Hepatocyte (in vitro differentiated cells): ENCODE measurements around the gene USP10. TPM values are rescaled to one million over a fixed set of nuclear protein-coding genes. Genes with fewer than 3 reads are reported as not detected.

Experiments used
- DNase-seq: peaks from one replicate; pipeline ENCODE4 v3.0.0-alpha.2; 2016; ENCODE audit warnings: low spot score
- H2AFZ ChIP-seq: fragments of 200-600 bp; sonication (generic); 2 replicates; pipeline ENCODE4 v1.6.0; 2016; ENCODE audit warnings: antibody characterized with exemption, mild to moderate bottlenecking
- H3K27ac ChIP-seq: fragments of 200-600 bp; sonication (generic); 2 replicates; pipeline ENCODE4 v1.5.1; 2016; ENCODE audit warnings: mild to moderate bottlenecking
- H3K27me3 ChIP-seq: fragments of 200-600 bp; sonication (generic); 2 replicates; pipeline ENCODE4 v1.6.1; 2016
- H3K36me3 ChIP-seq: fragments of 200-600 bp; sonication (generic); replicated peaks from 2 replicates; pipeline ENCODE4 v1.5.1; 2016; ENCODE audit warnings: low read depth; ENCODE audit not compliant: insufficient read depth
- H3K4me1 ChIP-seq: fragments of 200-600 bp; sonication (generic); 2 replicates; pipeline ENCODE4 v1.5.1; 2016; ENCODE audit warnings: mild to moderate bottlenecking, moderate library complexity; ENCODE audit not compliant: insufficient read depth
- H3K4me2 ChIP-seq: fragments of 200-600 bp; sonication (generic); 2 replicates; pipeline ENCODE4 v1.6.0; 2016
- H3K4me3 ChIP-seq: fragments of 200-600 bp; sonication (generic); 2 replicates; pipeline ENCODE4 v1.5.1; 2016; ENCODE audit warnings: mild to moderate bottlenecking
- H3K79me2 ChIP-seq: fragments of 200-600 bp; sonication (generic); 2 replicates; pipeline ENCODE4 v1.6.0; 2017; ENCODE audit warnings: mild to moderate bottlenecking
- H3K9me2 ChIP-seq: fragments of 200-600 bp; sonication (generic); replicated peaks from 2 replicates; pipeline ENCODE4 v1.6.0; 2017; ENCODE audit warnings: mild to moderate bottlenecking; ENCODE audit not compliant: insufficient read depth
- H3K9me3 ChIP-seq: fragments of 200-600 bp; sonication (generic); 2 replicates; pipeline ENCODE4 v1.5.1; 2016; ENCODE audit warnings: low read depth, mild to moderate bottlenecking
- H4K20me1 ChIP-seq: fragments of 200-600 bp; sonication (generic); 2 replicates; pipeline ENCODE4 v1.6.0; 2016; ENCODE audit warnings: mild to moderate bottlenecking; ENCODE audit not compliant: insufficient read depth, poor library complexity, severe bottlenecking
- EZH2 ChIP-seq: fragments of 200-600 bp; sonication (generic); IDR thresholded peaks from 2 replicates; pipeline ENCODE4 v1.6.1; 2016; ENCODE audit warnings: antibody characterized with exemption, mild to moderate bottlenecking, borderline replicate concordance
- EZH2phosphoT487 ChIP-seq: fragments of 200-600 bp; sonication (generic); IDR thresholded peaks from one replicate; pipeline ENCODE4 v1.6.1; 2018; ENCODE audit warnings: antibody characterized with exemption, mild to moderate bottlenecking, low read depth, moderate library complexity; ENCODE audit not compliant: unreplicated experiment, severe bottlenecking
- WGBS: methylation state at CpG from one replicate; pipeline ENCODE4 v1.1.6; 2016; ENCODE audit warnings: low lambda C conversion rate; ENCODE audit errors: missing lambda C conversion rate; 5-methylcytosine and 5-hydroxymethylcytosine counted together
- polyA plus RNA-seq: library from polyadenylated mRNA; unstranded; fragments of >200 nt; fragmentation: Nextera tagmentation; extraction: Ambion mirVana; gene quantifications from 2 replicates; pipeline ENCODE4 v1.2.1, GENCODE V29; 2016
- total RNA-seq: library from RNA; depleted of rRNA; stranded (reverse); fragments of >200 nt; gene quantifications from 2 replicates; pipeline ENCODE4 v1.2.3, GENCODE V29; 2014
- TF ChIP-seq, protein P1 (sequence below): fragments of 200-600 bp; sonication (generic); IDR thresholded peaks from 2 replicates; pipeline ENCODE4 v1.5.1; 2016; ENCODE audit warnings: antibody characterized with exemption, mild to moderate bottlenecking; ENCODE audit not compliant: poor library complexity

Gene USP10
- total and polyA plus RNA-seq, 2 experiments from 2014 or later, result 53.1 to 62.4 TPM

DNA sequence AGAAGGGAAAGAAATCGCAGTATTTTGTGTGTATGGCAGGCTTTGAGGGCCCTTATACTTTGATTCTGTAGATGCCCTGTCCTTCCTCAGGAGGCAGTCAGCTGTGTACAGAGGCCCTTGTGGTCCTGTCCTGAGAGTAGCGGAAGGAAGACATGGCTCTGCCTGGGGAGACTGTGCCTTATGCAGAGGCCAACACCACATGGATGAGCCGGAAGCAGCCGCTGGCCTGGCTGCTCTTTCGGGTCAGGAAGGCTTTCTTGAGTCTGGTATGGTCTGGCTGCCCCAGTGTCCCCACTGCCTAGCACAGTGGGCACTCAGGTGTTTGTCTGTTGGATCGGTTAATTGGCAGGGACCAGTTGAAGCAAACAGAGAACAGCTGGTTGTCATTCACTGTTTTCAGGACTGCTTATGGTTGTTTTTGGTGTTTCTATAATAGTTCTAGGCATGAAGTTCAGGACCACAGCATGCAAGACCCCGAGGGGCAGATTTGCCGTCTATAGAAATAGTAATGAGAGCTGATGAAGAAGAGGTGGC, 12.4 kb downstream of the USP10 start:
- no peak for TF ChIP-seq EZH2phosphoT487
- no peak for TF ChIP-seq EZH2
- TF ChIP-seq, protein P1, sequence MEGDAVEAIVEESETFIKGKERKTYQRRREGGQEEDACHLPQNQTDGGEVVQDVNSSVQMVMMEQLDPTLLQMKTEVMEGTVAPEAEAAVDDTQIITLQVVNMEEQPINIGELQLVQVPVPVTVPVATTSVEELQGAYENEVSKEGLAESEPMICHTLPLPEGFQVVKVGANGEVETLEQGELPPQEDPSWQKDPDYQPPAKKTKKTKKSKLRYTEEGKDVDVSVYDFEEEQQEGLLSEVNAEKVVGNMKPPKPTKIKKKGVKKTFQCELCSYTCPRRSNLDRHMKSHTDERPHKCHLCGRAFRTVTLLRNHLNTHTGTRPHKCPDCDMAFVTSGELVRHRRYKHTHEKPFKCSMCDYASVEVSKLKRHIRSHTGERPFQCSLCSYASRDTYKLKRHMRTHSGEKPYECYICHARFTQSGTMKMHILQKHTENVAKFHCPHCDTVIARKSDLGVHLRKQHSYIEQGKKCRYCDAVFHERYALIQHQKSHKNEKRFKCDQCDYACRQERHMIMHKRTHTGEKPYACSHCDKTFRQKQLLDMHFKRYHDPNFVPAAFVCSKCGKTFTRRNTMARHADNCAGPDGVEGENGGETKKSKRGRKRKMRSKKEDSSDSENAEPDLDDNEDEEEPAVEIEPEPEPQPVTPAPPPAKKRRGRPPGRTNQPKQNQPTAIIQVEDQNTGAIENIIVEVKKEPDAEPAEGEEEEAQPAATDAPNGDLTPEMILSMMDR, result no peak
- H2AFZ ChIP-seq, result no peak overlapping the region
- H3K79me2 ChIP-seq, result peaks cover 100% of the 10 kb centered on the region
- no peak overlapping the region for H3K4me3 ChIP-seq
- no peak overlapping the region for H3K4me2 ChIP-seq
- no peak overlapping the region for H3K27ac ChIP-seq
- no peaks in the 10 kb centered on the region for H3K27me3 ChIP-seq
- no peaks in the 10 kb centered on the region for H3K9me3 ChIP-seq
- peaks cover 97% of the 10 kb centered on the region for H4K20me1 ChIP-seq
- DNase-seq, result no peak
- H3K9me2 ChIP-seq, result no peaks in the 10 kb centered on the region
- peaks cover 4% of the 10 kb centered on the region for H3K4me1 ChIP-seq
- no peaks in the 10 kb centered on the region for H3K36me3 ChIP-seq
- 93% methylated on average over 8 of the region's 8 CpGs for WGBS

DNA sequence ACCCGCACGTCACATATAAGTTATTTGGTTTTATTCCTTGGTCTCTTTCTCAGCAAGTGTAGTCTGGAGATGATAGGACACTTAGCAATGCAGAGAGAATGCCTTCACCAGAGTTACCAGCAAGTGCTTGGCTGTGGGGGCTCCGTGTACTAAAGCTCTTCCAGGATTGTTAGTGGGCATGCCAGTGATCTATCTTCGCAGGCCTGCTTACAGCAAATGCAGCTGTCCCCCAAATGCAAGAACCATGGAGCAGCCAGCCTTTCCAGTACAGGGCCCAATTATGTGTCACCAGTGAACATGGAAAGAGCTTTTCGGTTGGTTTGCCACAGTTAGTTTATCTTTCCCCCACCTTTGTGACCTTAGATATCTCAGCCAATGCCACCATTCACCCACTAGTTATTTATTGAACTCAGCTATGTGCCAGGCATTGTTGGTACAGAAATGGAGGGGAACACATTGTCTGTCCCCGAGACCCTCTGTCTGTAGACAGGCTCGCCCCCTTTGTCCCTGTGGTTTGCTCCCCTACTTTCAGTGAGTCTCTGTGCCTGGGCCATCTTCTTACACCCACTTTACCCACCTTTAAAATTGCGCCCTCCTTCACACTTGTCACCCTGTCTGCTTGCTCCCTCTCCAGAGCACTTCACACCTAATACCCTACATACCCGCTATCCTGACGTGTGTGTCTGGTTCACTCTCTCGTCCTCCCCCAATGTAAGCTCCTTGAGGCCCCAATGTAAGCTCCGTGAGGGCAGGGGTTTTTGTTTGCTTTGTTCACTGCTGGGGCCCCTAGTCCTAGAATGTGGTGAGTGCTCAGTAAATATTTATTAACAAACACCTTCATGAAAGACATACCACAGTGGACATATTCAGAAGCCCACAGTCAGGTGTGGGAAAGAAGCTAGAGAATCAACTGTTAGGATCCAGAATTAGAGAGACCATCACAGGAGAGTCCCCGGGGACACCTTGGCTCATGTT, 13.3 kb downstream of the USP10 start:
- no peaks in the 10 kb centered on the region for H3K27me3 ChIP-seq
- no peak for TF ChIP-seq EZH2
- no peak for TF ChIP-seq EZH2phosphoT487
- TF ChIP-seq, protein P1, result no peak
- no peak overlapping the region for H3K27ac ChIP-seq
- H4K20me1 ChIP-seq, result peaks cover 97% of the 10 kb centered on the region
- no peak overlapping the region for H3K4me2 ChIP-seq
- H3K4me3 ChIP-seq, result no peak overlapping the region
- H3K4me1 ChIP-seq, result peaks cover 4% of the 10 kb centered on the region
- H3K9me3 ChIP-seq, result no peaks in the 10 kb centered on the region
- no peaks in the 10 kb centered on the region for H3K36me3 ChIP-seq
- no peaks in the 10 kb centered on the region for H3K9me2 ChIP-seq
- no peak overlapping the region for H2AFZ ChIP-seq
- WGBS, result 84% methylated on average over 13 of the region's 13 CpGs
- H3K79me2 ChIP-seq, result peaks cover 100% of the 10 kb centered on the region
- no peak for DNase-seq

DNA sequence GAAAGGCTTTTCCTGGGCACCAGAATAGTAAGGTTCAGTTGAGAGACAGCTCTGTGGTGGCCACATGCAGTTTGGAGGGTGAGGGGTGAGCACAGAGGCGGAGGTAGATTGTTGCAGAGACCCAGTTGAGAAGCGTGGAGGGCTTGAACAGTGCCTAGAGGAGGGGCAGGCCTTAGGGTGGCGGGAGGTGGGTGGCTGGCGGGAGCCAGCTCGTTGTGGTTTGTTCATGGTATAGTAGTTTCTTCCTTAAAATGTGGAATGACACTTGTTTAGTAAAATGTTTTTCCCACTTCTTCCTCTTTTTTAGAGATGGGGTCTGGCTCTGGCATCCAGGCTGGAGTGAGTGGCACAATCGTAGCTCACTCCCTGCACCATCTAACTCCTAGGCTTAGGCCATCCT, 14.2 kb downstream of the USP10 start:
- Histone ChIP-seq H3K4me2 (no peak overlapping the region), H3K4me3 (no peak overlapping the region), H3K4me1 (peaks cover 4% of the 10 kb centered on the region), H3K36me3 (no peaks in the 10 kb centered on the region), H2AFZ (no peak overlapping the region), H3K9me2 (no peaks in the 10 kb centered on the region), H3K79me2 (peaks cover 100% of the 10 kb centered on the region), H3K27me3 (no peaks in the 10 kb centered on the region), H4K20me1 (peaks cover 96% of the 10 kb centered on the region), H3K9me3 (no peaks in the 10 kb centered on the region), H3K27ac (no peak overlapping the region)
- no peak for DNase-seq
- 90% methylated on average over 3 of the region's 6 CpGs for WGBS
- TF ChIP-seq, protein P1, result no peak
- TF ChIP-seq EZH2, result no peak
- no peak for TF ChIP-seq EZH2phosphoT487
